ENCODE data around the gene CHCHD4. TPM values are rescaled to one million over a fixed set of nuclear protein-coding genes. Genes with fewer than 3 reads are reported as not detected.

Gene CHCHD4
- total RNA-seq, 1 experiment from 2014 or later, result 13.8 TPM

GRCh38 chr3:14158370-14158769, 33.7 kb upstream of the CHCHD4 start:
- BruUV-seq (replicated peaks), result no TSS peak
- DNase-seq (ENCODE audit: low read depth, low spot score) (no peak), ATAC-seq (no peak)
- ChIA-PET POLR2A (no interaction called here), CTCF (no interaction called here)
- Histone ChIP-seq H3K36me3 (ENCODE audit: control insufficient read depth, insufficient read depth, low read length) (peaks cover 3% of the 10 kb centered on the region; the same call in 1 of the 2 replicates), H3K27ac (ENCODE audit: low read length) (no peak overlapping the region), H3K4me3 (ENCODE audit: low read depth in 2 of 2, low read length in 2 of 2) (no peak overlapping the region), H3K27me3 (ENCODE audit: control insufficient read depth, insufficient read depth, low read length) (no peaks in the 10 kb centered on the region), H3K9me3 (ENCODE audit: control insufficient read depth, insufficient read depth, low read depth, low read length) (no peaks in the 10 kb centered on the region; the same call in 1 of the 2 replicates), H3K4me1 (ENCODE audit: control insufficient read depth, insufficient read depth, low read length) (no peaks in the 10 kb centered on the region)
- intact Hi-C loops (cut with micrococcal nuclease; ENCODE audit: unreplicated experiment) (no loop called here), in situ Hi-C loops (cut with HindIII; ENCODE audit: low pct_unique_long_range_greater_than_20kb, low sequenced_read_pairs) (no loop called here)
- TF ChIP-seq CTCF (IDR thresholded peaks at IDR 0.05), result no peak
- TF ChIP-seq POLR2AphosphoS5 (IDR thresholded peaks at IDR 0.05; ENCODE audit: low read depth, low read length), result no peak
- no peak for TF ChIP-seq SIN3A (IDR thresholded peaks at IDR 0.05; ENCODE audit: borderline replicate concordance, insufficient read depth, low read depth, low read length)
- no peak for TF ChIP-seq TCF7L2 (IDR thresholded peaks at IDR 0.05; ENCODE audit: low read depth, low read length)
- no peak for TF ChIP-seq REST (IDR thresholded peaks at IDR 0.05; ENCODE audit: insufficient read depth in 1 of 2, low read depth in 2 of 2, low read length in 1 of 2)

GRCh38 chr3:14157951-14158350, 33.3 kb upstream of the CHCHD4 start:
- no peak for ATAC-seq
- peaks cover 2% of the 10 kb centered on the region; the same call in 1 of the 2 replicates for H3K36me3 ChIP-seq (ENCODE audit: control insufficient read depth, insufficient read depth, low read length)
- no peaks in the 10 kb centered on the region for H3K4me1 ChIP-seq (ENCODE audit: control insufficient read depth, insufficient read depth, low read length)
- H3K9me3 ChIP-seq (ENCODE audit: control insufficient read depth, insufficient read depth, low read depth, low read length), result no peaks in the 10 kb centered on the region; the same call in 1 of the 2 replicates
- no peak overlapping the region for H3K4me3 ChIP-seq (ENCODE audit: low read depth in 2 of 2, low read length in 2 of 2)
- TF ChIP-seq POLR2AphosphoS5 (IDR thresholded peaks at IDR 0.05; ENCODE audit: low read depth, low read length), result no peak
- TF ChIP-seq REST (IDR thresholded peaks at IDR 0.05; ENCODE audit: insufficient read depth in 1 of 2, low read depth in 2 of 2, low read length in 1 of 2), result no peak
- TF ChIP-seq SIN3A (IDR thresholded peaks at IDR 0.05; ENCODE audit: borderline replicate concordance, insufficient read depth, low read depth, low read length), result no peak
- POLR2A ChIA-PET, result no interaction called here
- intact Hi-C loops (cut with micrococcal nuclease; ENCODE audit: unreplicated experiment) (no loop called here), in situ Hi-C loops (cut with HindIII; ENCODE audit: low pct_unique_long_range_greater_than_20kb, low sequenced_read_pairs) (no loop called here)
- no peak overlapping the region for H3K27ac ChIP-seq (ENCODE audit: low read length)
- no peak for DNase-seq (ENCODE audit: low read depth, low spot score)
- H3K27me3 ChIP-seq (ENCODE audit: control insufficient read depth, insufficient read depth, low read length), result no peaks in the 10 kb centered on the region
- BruUV-seq (replicated peaks), result no TSS peak
- CTCF ChIA-PET, result no interaction called here

Data from Panc1 (cell line).